Pons (tissue), 1 donor: ENCODE measurements around the gene RASL12.
"Not testable (repeated sequence)": the region's sequence is repeated elsewhere in the genome, so short reads cannot be mapped to it uniquely, and the experiment has no call there.

ENCODE experiments used
- DNase-seq: peaks from one replicate; pipeline ENCODE4 v3.0.0-alpha.2; 2016; ENCODE audit warnings: low spot score

The RASL12 gene

DNA sequence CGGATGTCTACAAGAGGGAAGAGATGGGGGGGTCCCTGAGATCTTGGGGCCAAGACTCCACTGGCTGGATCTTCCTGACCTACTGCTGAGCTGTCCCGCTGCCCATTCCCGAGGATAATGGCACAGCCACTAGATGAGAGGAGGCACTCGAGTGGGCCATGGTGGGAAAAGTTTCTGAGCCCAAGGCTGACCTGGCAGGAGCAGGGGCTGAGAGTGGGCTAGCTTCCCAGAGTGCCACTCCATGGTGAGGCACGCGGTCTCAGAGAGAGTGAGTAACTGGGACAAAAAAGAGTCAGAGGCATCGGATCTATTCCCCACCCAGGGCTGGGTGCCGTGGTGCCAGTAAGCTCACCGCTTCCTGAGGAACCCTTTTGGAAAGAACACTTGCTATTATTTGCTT lies 11.7 kb downstream of the RASL12 start:
- DNase-seq: no peak

- no peak for DNase-seq
These were observed 12.5 kb downstream of the RASL12 start for GRCh38 chr15:65055201-65055870.

GRCh38 chr15:65054333-65055200 lies 13.2 kb downstream of the RASL12 start:
- DNase-seq: peak; percentile 76

- DNase-seq: no peak
These were observed 14.8 kb downstream of the RASL12 start for GRCh38 chr15:65052956-65053355.

GRCh38 chr15:65051266-65051665 lies 16.5 kb downstream of the RASL12 start:
- DNase-seq: no peak

- DNase-seq: no peak
These were observed 17.5 kb downstream of the RASL12 start for GRCh38 chr15:65050270-65050669.

- DNase-seq: peak; percentile 95
These were observed 18.4 kb downstream of the RASL12 start for GRCh38 chr15:65049418-65049840.

DNA sequence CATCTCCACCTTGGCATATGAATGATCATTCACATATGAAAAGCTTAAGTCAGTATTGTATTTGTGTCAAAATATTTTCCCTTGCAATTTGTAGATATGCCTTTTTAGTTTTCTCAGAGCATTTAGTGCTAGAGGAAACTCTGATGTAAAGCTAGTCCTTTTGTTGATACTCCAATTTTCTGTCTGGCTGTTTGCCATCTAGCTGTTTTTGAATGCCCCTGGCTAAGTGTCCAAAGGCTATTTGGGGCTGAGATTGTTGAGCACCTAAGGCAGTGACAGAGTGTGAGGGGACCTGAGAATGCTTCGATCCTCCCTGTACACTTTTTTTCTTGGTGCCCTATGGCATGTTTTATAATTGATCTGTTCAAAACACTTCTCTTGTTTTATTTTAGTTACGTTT lies 19.6 kb downstream of the RASL12 start:
- no peak for DNase-seq

- DNase-seq: no peak
These were observed 22.9 kb downstream of the RASL12 start, which contains the start of gene SLC51B for GRCh38 chr15:65044724-65045481. Gene SLC51B (plus strand): TSS chr15:65045387. CDS start chr15:65050005, 4,618 bp downstream.

GRCh38 chr15:65044218-65044617 lies 23.6 kb downstream of the RASL12 start:
- not testable (repeated sequence) for DNase-seq

DNA sequence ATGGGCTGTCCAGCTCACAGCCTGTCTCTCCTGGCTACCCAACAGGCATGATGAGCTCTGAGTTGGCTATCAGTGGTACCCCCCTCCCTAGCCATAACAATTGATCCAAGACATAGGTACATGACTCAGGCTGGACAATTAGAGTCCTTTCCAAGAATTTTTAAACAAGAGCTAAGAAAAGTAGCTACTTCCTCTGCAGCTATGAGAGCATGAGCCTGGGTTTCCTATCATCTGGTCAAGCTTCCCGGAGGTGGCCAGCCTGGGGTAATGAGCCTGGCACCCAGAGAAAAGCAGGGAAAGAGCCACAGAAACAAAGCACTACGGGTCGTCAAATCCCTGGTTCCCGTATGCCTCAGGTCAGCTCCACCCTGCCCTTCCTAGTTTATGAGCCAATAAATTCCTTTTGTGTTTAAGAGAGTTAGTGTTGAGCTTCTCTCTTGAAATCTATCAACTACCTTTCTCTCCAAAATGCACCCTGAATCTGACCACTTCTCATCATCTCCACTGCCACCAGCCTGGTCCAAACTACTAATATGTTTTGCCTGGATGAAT lies 24.9 kb downstream of the RASL12 start:
- DNase-seq: no peak

DNA sequence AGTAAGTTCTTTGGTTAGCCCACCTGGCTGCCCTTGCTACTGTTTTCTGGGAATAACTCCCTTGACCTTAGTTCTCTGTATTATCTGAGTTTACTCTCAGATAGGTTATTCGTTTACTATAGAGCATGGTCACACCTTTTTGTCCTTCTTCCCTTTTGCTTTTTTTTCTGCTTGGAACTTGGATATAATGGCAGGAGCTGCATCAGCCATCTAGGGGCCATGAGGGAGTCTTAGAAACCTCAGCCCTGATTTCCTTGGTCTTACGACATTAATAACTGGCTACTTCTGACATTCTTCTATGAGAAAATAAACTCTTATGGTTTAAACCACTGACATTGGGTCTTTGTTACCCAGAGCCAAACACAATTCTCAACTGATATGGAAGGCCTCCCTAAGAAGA lies 26.0 kb downstream of the RASL12 start:
- DNase-seq: no peak

DNA sequence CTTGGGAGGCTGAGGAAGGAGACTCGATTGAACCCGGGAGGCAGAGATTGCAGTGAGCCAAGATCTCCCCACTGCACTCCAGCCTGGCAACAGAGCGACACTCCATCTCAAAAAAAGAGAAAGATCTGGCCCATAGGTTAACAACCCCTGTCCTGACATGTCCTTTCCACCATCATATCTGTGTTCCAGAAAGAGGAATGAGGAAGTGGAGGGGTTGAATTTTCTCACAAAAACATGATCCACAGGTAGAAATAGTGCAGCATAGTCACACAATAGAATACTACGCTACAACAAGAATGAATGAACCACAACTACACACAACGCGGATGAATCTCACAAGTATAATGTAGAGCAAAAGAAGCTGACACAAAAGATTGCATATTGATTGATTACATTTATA lies 27.3 kb downstream of the RASL12 start:
- DNase-seq: no peak

- no peak for DNase-seq
These were observed 29.0 kb downstream of the RASL12 start for GRCh38 chr15:65038836-65039235.

DNA sequence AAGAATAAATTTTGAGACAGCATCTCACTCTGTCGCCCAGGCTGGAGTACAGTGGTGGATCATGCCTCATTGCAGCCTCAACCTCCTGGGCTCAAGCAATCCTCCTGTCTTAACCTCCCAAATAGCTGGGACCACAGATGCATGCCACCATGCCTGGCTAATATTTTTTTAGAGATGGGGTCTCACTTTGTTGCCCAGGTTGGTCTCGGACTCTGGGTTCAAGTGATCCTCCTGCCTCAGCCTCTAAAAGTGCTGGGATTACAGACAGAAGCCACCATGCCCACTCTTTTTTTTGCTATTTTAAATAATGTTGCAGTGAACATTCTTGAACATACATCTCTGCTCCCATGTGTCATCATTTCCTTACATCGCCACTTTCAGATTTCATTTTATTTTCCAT lies 29.4 kb downstream of the RASL12 start:
- DNase-seq: no peak

DNA sequence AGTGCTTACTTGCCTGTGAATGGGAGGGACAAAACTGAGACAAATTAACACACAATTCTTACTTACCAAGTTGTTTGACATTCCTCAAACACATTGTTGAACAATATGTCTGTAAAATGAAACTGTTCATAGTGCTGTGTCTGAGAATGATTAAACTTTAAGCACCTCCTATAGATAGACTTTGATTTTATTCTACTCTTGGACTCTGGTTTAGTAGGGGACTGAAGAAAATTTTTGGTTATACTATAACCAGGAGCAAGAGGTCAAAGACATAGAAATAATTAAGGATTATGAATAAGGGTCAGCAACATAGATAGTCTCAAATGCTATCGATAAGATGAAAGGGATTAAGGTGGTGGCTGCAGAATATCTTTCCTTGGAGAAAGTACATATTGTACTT lies 30.5 kb downstream of the RASL12 start:
- DNase-seq: no peak

GRCh38 chr15:65034719-65035118 lies 33.1 kb downstream of the RASL12 start:
- no peak for DNase-seq

DNA sequence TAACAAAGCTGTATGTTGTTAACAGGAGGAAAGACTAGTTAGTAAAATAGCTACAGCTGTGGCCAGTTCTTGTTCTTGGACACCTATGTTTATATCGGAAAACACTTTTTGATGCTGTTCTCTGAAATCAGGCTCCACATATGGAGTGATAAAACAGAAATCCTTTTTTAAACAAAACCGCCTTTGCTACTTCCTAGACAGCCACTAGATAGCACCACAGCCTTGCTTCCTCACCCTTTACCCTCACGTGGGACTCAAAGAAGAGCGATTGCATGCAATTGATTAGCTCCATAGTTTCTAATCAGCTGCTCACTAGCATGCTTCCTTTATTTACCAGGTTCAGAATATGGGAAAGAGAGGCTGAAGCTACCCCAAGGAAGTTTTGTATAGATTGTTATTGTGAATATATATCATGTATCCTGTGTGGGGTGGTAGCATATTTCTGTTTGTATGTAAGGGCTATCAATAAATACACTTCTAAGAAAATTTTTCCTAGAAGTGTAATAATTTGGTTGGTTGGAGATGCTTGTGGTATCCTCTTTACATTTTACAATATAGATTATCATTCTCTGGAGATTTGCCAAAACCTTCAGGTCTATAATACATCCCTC lies 34.0 kb downstream of the RASL12 start:
- peak; percentile 60 for DNase-seq

DNA sequence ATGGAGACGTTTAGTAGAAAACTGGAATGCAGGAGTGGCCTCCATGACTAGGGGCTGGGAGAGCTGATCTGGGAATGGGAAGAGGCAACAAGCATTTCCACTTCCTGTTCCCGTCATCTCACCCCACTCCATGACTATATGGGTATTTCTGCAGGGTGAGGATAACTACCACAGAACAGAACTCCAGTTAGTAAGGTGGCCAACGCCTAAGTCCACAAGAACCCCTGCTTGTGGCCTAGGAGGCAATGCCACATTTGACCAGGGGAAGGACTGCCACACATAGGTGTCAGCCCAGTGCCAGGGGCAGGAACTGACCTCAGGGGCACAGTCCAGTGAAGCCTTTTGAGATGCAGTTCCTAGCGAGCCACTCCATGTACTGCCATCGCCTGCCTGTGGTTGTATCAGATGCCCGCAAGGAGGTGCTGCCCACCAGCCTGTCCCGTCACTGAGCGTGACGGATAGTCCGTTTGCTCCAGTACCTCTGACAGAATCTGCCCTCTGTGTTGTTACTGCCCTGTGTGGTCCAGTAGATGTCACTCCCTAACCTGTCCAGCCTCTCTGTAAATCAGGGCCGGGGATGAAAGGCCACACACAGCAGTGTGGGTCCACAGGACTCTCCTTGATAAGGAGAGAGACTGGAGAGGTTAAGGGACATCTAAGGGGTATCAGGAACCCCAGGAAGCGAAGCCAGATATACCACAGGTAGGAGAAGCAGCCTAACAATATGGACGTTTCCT lies 34.8 kb downstream of the RASL12 start:
- peak; percentile 55 for DNase-seq

- no peak for DNase-seq
These were observed 38.0 kb downstream of the RASL12 start for GRCh38 chr15:65029736-65030208.
